K562 (cell line): ENCODE measurements around the gene ACAP3. TPM values are rescaled to one million over a fixed set of nuclear protein-coding genes. Genes with fewer than 3 reads are reported as not detected.

Source experiments
- POLR2G ChIP-seq: fragments of 200-400 bp; formaldehyde crosslinking; IDR thresholded peaks from 2 replicates; pipeline ENCODE4 v1.6.1; 2017; ENCODE audit warnings: low read depth, mild to moderate bottlenecking, antibody characterized with exemption, low read length, moderate library complexity
- ZBTB33 ChIP-seq: sonication (generic); formaldehyde crosslinking; IDR thresholded peaks from 2 replicates; pipeline ENCODE4 v1.8.1; 2023; ENCODE audit warnings: mild to moderate bottlenecking, missing genetic modification reagents
- ZBTB43 ChIP-seq: sonication (generic); formaldehyde crosslinking; IDR thresholded peaks from 2 replicates; pipeline ENCODE4 v1.8.0; 2023; ENCODE audit warnings: mild to moderate bottlenecking, missing genetic modification reagents
- polyA plus RNA-seq, 8 experiments: library from polyadenylated mRNA; depleted of rRNA in 4 of 8; stranded (reverse) in 5 of 8; unstranded in 3 of 8; fragments of >200 nt; fragmentation: Nextera tagmentation in 2 of 8; fragmentation: Illumina TruSeq in 1 of 8; extraction: Ambion mirVana in 2 of 8; extraction: Trizol in 1 of 8; gene quantifications; 2 replicates each; pipeline versions ENCODE4 v1.2.1 to v1.2.3, GENCODE V29; 2011 to 2014; ENCODE audit warnings: inconsistent platforms in 1 of 8, missing spikeins in 1 of 8
- total RNA-seq, 7 experiments: library from RNA; depleted of rRNA in 6 of 7; stranded (reverse); fragments of >200 nt in 6 of 7; fragmentation: Illumina TruSeq in 2 of 7; extraction: Trizol in 2 of 7; gene quantifications; 2 replicates each; pipeline versions ENCODE4 v1.2.1 to v1.2.3, GENCODE V29; 2011 to 2021; ENCODE audit warnings: low replicate concordance in 1 of 7

ACAP3 gene
- total and polyA plus RNA-seq, 9 of the 15 experiments (the other 6 are each of a cell fraction or from before 2014, with no cell fraction given), result 0.01 to 49.0 (median 12.0) TPM

- TF ChIP-seq ZBTB33 (peak; percentile 93), POLR2G (peak; percentile 66; the same call in 1 of the 2 replicates), ZBTB43 (CRISPR knock-in tag) (no peak)
These were observed 46.8 kb upstream of the ACAP3 start (continued) for GRCh38 chr1:1354271-1355247.
